ENCODE results near the gene DUOX1.

DUOX1 gene

DNA sequence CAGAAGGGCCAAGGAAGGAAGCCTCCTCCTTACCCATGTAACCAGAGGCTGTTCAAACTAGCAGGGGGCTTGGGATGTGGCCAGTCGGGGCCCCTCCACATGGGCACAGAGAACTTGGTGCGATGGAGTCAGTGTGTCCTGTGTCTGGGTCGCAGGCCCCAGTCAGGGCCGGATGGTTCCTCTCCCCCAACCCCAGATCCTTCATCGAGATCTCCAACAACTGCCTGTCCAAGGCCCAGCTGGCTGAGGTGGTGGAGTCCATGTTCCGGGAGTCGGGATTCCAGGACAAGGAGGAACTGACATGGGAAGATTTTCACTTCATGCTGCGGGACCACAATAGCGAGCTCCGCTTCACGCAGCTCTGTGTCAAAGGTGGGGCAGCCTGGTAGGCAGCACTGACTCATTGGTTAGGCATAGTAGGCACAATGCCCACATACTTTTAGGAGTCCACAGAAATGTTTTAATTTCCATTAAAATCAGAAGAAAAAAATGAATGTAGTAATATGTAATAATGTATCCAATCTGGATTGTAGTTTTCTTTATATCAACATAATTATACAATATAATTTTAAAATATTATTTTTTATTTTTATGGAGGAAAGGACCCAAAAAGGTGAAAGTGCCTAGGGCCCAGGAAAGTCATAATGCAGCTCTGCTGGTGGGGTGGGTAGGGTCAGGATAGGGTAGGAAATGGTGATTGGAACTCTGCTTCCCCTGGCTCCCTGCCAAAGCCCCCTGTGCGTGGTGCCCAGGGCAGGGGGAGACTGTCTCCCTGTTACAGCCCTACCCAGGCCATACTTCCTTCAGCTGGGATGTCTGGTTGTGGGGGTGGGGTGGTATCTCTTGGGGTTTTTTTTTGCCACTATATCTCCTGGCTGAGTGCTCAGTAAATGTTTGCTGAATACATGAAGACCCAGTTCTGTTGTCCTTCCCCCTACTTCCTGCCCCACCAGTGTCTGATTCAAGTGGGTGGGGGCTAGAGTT, 18.6 kb downstream of the DUOX1 start:
- Histone ChIP-seq H3K4me1 (ENCODE audit: insufficient read depth, low read length) (no peaks in the 10 kb centered on the region), H3K9ac (ENCODE audit: low read depth, low read length) (no peak overlapping the region), H3K27ac (ENCODE audit: low read length) (no peak overlapping the region), H3K4me2 (ENCODE audit: insufficient read depth, low read length) (no peak overlapping the region), H3K4me3 (ENCODE audit: low read depth in 1 of 2, low read length in 2 of 2) (no peak overlapping the region), H3K36me3 (ENCODE audit: insufficient read depth, low read length) (no peaks in the 10 kb centered on the region), H3K9me3 (ENCODE audit: insufficient read depth, low read length, severe bottlenecking) (no peaks in the 10 kb centered on the region), H2AFZ (ENCODE audit: low read depth, low read length) (no peak overlapping the region), H3K27me3 (ENCODE audit: insufficient read depth, low read length, poor library complexity) (no peaks in the 10 kb centered on the region), H4K20me1 (ENCODE audit: insufficient read depth, low read length) (no peaks in the 10 kb centered on the region), H3K79me2 (ENCODE audit: insufficient read depth, low read length) (no peaks in the 10 kb centered on the region)
- ATAC-seq (ENCODE audit: insufficient read depth, low read depth) = peak; percentile 35; the same call in 2 of the 3 replicates
- TF ChIP-seq EZH2 (IDR thresholded peaks at IDR 0.05; ENCODE audit: borderline replicate concordance, low read depth, low read length, severe bottlenecking) = no peak
- TF ChIP-seq, protein P1, sequence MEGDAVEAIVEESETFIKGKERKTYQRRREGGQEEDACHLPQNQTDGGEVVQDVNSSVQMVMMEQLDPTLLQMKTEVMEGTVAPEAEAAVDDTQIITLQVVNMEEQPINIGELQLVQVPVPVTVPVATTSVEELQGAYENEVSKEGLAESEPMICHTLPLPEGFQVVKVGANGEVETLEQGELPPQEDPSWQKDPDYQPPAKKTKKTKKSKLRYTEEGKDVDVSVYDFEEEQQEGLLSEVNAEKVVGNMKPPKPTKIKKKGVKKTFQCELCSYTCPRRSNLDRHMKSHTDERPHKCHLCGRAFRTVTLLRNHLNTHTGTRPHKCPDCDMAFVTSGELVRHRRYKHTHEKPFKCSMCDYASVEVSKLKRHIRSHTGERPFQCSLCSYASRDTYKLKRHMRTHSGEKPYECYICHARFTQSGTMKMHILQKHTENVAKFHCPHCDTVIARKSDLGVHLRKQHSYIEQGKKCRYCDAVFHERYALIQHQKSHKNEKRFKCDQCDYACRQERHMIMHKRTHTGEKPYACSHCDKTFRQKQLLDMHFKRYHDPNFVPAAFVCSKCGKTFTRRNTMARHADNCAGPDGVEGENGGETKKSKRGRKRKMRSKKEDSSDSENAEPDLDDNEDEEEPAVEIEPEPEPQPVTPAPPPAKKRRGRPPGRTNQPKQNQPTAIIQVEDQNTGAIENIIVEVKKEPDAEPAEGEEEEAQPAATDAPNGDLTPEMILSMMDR (IDR thresholded peaks at IDR 0.05; ENCODE audit: borderline replicate concordance, extremely low read depth, low read length, poor library complexity, severe bottlenecking) = no peak
- DNase-seq = no peak

DNA sequence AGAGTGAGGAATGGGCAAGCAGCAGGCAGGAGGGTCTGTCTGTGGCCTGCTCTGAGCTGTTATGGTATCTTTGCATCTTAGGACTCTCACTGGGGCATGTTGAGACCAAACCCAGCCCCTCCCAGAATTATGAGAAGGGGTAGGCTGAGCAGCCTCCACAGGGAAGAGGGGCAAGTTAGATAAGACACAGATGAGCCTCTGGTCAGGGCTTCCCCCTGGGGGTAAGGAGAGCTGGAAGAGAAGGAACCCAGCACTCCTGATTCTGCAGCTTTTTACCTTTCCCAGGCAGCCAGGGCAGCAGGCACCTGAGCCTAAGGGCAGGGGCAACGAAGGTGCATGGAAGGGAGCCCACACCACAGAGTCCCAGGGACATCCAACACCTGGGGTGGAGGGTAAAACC, 19.3 kb downstream of the DUOX1 start:
- H4K20me1 ChIP-seq (ENCODE audit: insufficient read depth, low read length) = no peaks in the 10 kb centered on the region
- no peak overlapping the region for H3K4me3 ChIP-seq (ENCODE audit: low read depth in 1 of 2, low read length in 2 of 2)
- no peak overlapping the region for H3K27ac ChIP-seq (ENCODE audit: low read length)
- H3K9me3 ChIP-seq (ENCODE audit: insufficient read depth, low read length, severe bottlenecking) = no peaks in the 10 kb centered on the region
- no peak for TF ChIP-seq EZH2 (IDR thresholded peaks at IDR 0.05; ENCODE audit: borderline replicate concordance, low read depth, low read length, severe bottlenecking)
- TF ChIP-seq, protein P1 (IDR thresholded peaks at IDR 0.05; ENCODE audit: borderline replicate concordance, extremely low read depth, low read length, poor library complexity, severe bottlenecking) = no peak
- DNase-seq (no peak), ATAC-seq (ENCODE audit: insufficient read depth, low read depth) (no peak)
- no peaks in the 10 kb centered on the region for H3K4me1 ChIP-seq (ENCODE audit: insufficient read depth, low read length)
- H3K4me2 ChIP-seq (ENCODE audit: insufficient read depth, low read length) = no peak overlapping the region
- H3K79me2 ChIP-seq (ENCODE audit: insufficient read depth, low read length) = no peaks in the 10 kb centered on the region
- H3K27me3 ChIP-seq (ENCODE audit: insufficient read depth, low read length, poor library complexity) = no peaks in the 10 kb centered on the region
- no peaks in the 10 kb centered on the region for H3K36me3 ChIP-seq (ENCODE audit: insufficient read depth, low read length)
- H2AFZ ChIP-seq (ENCODE audit: low read depth, low read length) = no peak overlapping the region
- H3K9ac ChIP-seq (ENCODE audit: low read depth, low read length) = no peak overlapping the region

DNA sequence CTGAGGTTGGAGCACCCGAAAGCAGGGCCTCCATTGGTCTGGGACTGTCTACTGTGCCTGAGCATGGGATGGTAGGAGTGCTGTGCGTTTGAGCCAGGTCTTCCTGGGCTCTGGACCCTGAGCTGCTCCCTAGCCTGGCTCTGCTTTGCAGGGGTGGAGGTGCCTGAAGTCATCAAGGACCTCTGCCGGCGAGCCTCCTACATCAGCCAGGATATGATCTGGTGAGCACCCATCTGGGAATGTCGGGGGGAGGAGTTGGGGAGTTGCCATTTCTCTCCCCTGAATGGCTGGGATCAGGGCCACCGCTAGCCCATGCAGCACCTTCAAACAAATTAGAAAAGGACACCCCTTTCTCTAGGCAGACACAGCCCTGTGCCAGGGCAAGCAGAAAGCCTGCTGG, 20.7 kb downstream of the DUOX1 start:
- no peak overlapping the region for H2AFZ ChIP-seq (ENCODE audit: low read depth, low read length)
- H3K4me3 ChIP-seq (ENCODE audit: low read depth in 1 of 2, low read length in 2 of 2) = no peak overlapping the region
- no peaks in the 10 kb centered on the region for H3K27me3 ChIP-seq (ENCODE audit: insufficient read depth, low read length, poor library complexity)
- no peaks in the 10 kb centered on the region for H3K36me3 ChIP-seq (ENCODE audit: insufficient read depth, low read length)
- H4K20me1 ChIP-seq (ENCODE audit: insufficient read depth, low read length) = no peaks in the 10 kb centered on the region
- H3K9me3 ChIP-seq (ENCODE audit: insufficient read depth, low read length, severe bottlenecking) = no peaks in the 10 kb centered on the region
- no peak for ATAC-seq (ENCODE audit: insufficient read depth, low read depth)
- H3K4me2 ChIP-seq (ENCODE audit: insufficient read depth, low read length) = no peak overlapping the region
- no peaks in the 10 kb centered on the region for H3K79me2 ChIP-seq (ENCODE audit: insufficient read depth, low read length)
- TF ChIP-seq EZH2 (IDR thresholded peaks at IDR 0.05; ENCODE audit: borderline replicate concordance, low read depth, low read length, severe bottlenecking) = no peak
- TF ChIP-seq, protein P1 (IDR thresholded peaks at IDR 0.05; ENCODE audit: borderline replicate concordance, extremely low read depth, low read length, poor library complexity, severe bottlenecking) = no peak
- DNase-seq = no peak
- no peaks in the 10 kb centered on the region for H3K4me1 ChIP-seq (ENCODE audit: insufficient read depth, low read length)
- no peak overlapping the region for H3K27ac ChIP-seq (ENCODE audit: low read length)
- no peak overlapping the region for H3K9ac ChIP-seq (ENCODE audit: low read depth, low read length)
